ENCODE data around the gene CALB2. TPM values are rescaled to one million over a fixed set of nuclear protein-coding genes. Genes with fewer than 3 reads are reported as not detected.

The CALB2 gene
- total and polyA plus RNA-seq, 2 of the 8 experiments (the other 6 are each of a cell fraction or from before 2014, with no cell fraction given), result 1.9 to 2.6 TPM

- TF ChIP-seq CHD7 (IDR thresholded peaks at IDR 0.05; ENCODE audit: insufficient replicate concordance, low read length) (no peak), YY1 (IDR thresholded peaks at IDR 0.05; ENCODE audit: low read depth, low read length) (no peak), SRF (IDR thresholded peaks at IDR 0.05; ENCODE audit: low read depth, low read length) (no peak), ATF2 (IDR thresholded peaks at IDR 0.05; ENCODE audit: low read length) (no peak), E2F6 (IDR thresholded peaks at IDR 0.05) (no peak), CTBP2 (IDR thresholded peaks at IDR 0.05; ENCODE audit: borderline replicate concordance, insufficient read depth, insufficient read length, low read length) (no peak), HDAC6 (IDR thresholded peaks at IDR 0.05; ENCODE audit: low read depth, low read length) (no peak), CREB1 (IDR thresholded peaks at IDR 0.05) (no peak), TAF7 (optimal IDR thresholded peaks at IDR 0.05; ENCODE audit: borderline replicate concordance, low read depth, low read length) (no peak), BACH1 (IDR thresholded peaks at IDR 0.05; ENCODE audit: low read length) (no peak)
Measured at GRCh38 chr16:71396594-71396993, 38.1 kb downstream of the CALB2 start (continued).

All from H1 (cell line).